SIG-M5 (cell line): ENCODE results near the gene SHISA6.

Experiments used
- DNase-seq: peaks from one replicate; lab custom pipeline; 2025; lab: John Stamatoyannopoulos, UW

Gene SHISA6

GRCh38 chr17:11589716-11590115, 348.7 kb downstream of the SHISA6 start:
- DNase-seq = no peak

DNA sequence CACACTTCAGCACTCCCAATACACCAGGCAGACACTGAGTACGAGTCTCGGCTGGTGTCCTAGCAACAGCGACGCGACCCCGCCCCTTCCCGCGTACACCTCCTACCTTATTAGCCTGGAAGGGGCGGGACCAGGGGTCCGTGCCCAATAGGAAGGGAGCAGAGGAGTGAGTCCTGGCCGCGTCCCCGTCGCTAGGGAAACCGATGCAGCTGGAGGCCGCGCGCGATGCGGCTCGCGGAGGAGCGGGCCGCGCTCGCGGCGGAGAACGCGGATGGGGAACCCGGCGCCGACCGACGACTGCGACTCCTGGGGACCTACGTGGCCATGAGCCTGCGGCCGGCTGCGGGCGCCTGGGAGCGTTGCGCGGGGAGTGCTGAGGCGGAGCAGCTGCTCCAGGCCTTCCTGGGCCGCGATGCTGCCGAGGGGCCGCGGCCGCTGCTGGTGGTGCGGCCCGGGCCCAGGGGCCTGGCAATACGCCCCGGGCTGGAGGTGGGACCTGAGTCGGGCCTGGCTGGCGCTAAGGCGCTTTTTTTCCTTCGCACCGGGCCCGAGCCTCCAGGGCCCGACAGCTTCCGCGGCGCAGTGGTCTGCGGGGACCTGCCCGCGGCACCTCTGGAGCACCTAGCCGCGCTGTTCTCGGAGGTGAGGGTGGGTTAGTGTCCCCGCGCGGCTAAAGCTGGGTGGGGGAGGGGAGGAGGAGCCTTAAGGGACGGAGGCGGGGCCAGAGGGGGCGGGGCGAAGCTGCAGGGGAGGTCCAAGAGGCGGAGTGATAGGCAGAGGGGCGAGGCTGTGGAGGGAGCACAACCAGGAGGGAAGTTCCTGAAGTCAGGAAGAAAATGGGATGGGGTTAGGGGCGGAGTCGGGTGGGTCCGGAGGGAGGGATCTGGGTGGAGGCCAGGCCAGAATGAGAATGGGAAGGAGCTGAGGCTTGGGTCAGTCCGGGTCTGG, 357.5 kb downstream of the SHISA6 start, which contains the start of gene DNAH9:
DNAH9 (plus strand) TSS at position 197 of the 948 bp plus-strand sequence; CDS start at position 226, 29 bp downstream.
- no peak for DNase-seq

- no peak for DNase-seq
These were observed 360.6 kb downstream of the SHISA6 start for GRCh38 chr17:11601661-11602060.

- DNase-seq = no peak
These were observed 367.4 kb downstream of the SHISA6 start for GRCh38 chr17:11608396-11608795.

GRCh38 chr17:11610999-11611566, 370.1 kb downstream of the SHISA6 start:
- no peak for DNase-seq

DNA sequence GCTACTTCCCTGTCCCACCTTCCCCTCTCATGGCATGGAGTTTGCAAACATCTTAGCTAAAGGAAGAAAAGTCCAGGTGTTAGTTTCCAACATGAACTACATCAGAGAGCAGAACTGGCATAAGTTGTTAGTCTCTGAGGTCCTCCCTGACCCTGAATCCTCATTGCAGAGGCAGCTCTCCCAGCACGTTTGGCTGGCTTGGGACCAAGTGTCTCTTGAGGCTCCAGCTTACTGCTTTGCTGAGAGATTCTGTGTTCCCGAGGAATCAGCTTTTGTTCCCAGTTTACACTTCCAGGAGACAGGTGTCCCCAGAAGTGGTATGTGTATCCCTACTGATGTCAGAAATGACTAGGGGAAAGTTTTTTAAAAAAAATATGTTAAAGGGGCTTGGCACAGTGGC, 371.9 kb downstream of the SHISA6 start:
- DNase-seq = no peak
